Measurements from ENCODE around the gene SPATA24. TPM values are rescaled to one million over a fixed set of nuclear protein-coding genes. Genes with fewer than 3 reads are reported as not detected.

The SPATA24 gene
- total RNA-seq, 2 donors from 2014 or later: 2.9 to 3.9 TPM

- no peaks in the 10 kb centered on the region for H3K36me3 ChIP-seq
- DNase-seq: peak; percentile 62
- H3K4me3 ChIP-seq: peak overlapping the region; percentile 53
- no peak overlapping the region for H3K27ac ChIP-seq
- peak overlapping the region; percentile 51 to 52 for H3K9ac ChIP-seq (ENCODE audit: low read depth in 2 of 2, low read length in 2 of 2)
- peaks cover 13% of the 10 kb centered on the region for H3K4me1 ChIP-seq
- TF ChIP-seq CTCF (IDR thresholded peaks at IDR 0.05): no peak
- peaks cover 6% of the 10 kb centered on the region for H3K27me3 ChIP-seq
- intact Hi-C loops (cut with DNase I): loop anchor here (5.0 to 10.0 kb wide), 2 partner anchors 52 to 99 kb away; partner anchors contain the start of genes MATR3 and PAIP2
- H3K9me3 ChIP-seq: no peaks in the 10 kb centered on the region
Observed at GRCh38 chr5:139394123-139394653, 9.7 kb downstream of the SPATA24 start.

- no peak for TF ChIP-seq CTCF (IDR thresholded peaks at IDR 0.05)
- no peaks in the 10 kb centered on the region for H3K36me3 ChIP-seq
- DNase-seq: no peak
- H3K4me3 ChIP-seq: peak overlapping the region; percentile 53
- no peaks in the 10 kb centered on the region for H3K9me3 ChIP-seq
- H3K27me3 ChIP-seq: peaks cover 6% of the 10 kb centered on the region
- peak overlapping the region; percentile 51 to 52 for H3K9ac ChIP-seq (ENCODE audit: low read depth in 2 of 2, low read length in 2 of 2)
- intact Hi-C loops (cut with DNase I): loop anchor here (5.0 to 10.0 kb wide), 2 partner anchors 51 to 99 kb away; partner anchors contain the start of genes MATR3 and PAIP2
- H3K4me1 ChIP-seq: peaks cover 13% of the 10 kb centered on the region
- no peak overlapping the region for H3K27ac ChIP-seq
Observed at GRCh38 chr5:139393497-139394122, 10.3 kb downstream of the SPATA24 start.

- Histone ChIP-seq H3K27ac (peak overlapping the region; percentile 83), H3K4me3 (peak overlapping the region; percentile 53), H3K4me1 (peaks cover 14% of the 10 kb centered on the region), H3K36me3 (no peaks in the 10 kb centered on the region), H3K27me3 (peaks cover 6% of the 10 kb centered on the region), H3K9me3 (no peaks in the 10 kb centered on the region), H3K9ac (ENCODE audit: low read depth in 2 of 2, low read length in 2 of 2) (peak overlapping the region; percentile 51 to 61)
- peak; percentile 82 for DNase-seq
- TF ChIP-seq CTCF (IDR thresholded peaks at IDR 0.05): peak; percentile 74
- intact Hi-C loops (cut with DNase I): loop anchor here (5.0 to 10.0 kb wide), 2 partner anchors 51 to 98 kb away; partner anchors contain the start of genes MATR3 and PAIP2
Observed at GRCh38 chr5:139392678-139393496, 11.0 kb downstream of the SPATA24 start.

- Histone ChIP-seq H3K36me3 (no peaks in the 10 kb centered on the region), H3K4me1 (peaks cover 19% of the 10 kb centered on the region), H3K4me3 (peak overlapping the region; percentile 53), H3K27me3 (peaks cover 6% of the 10 kb centered on the region), H3K9me3 (no peaks in the 10 kb centered on the region), H3K9ac (ENCODE audit: low read depth in 2 of 2, low read length in 2 of 2) (peak overlapping the region; percentile 61 to 69), H3K27ac (peak overlapping the region; percentile 83)
- no peak for TF ChIP-seq CTCF (IDR thresholded peaks at IDR 0.05)
- intact Hi-C loops (cut with DNase I): loop anchor here (5.0 to 10.0 kb wide), 2 partner anchors 50 to 98 kb away; partner anchors contain the start of genes MATR3 and PAIP2
- no peak for DNase-seq
Observed at GRCh38 chr5:139392324-139392677, 11.6 kb downstream of the SPATA24 start.

GRCh38 chr5:139391570-139392323, 12.1 kb downstream of the SPATA24 start:
- Histone ChIP-seq H3K4me1 (peaks cover 19% of the 10 kb centered on the region), H3K9ac (ENCODE audit: low read depth in 2 of 2, low read length in 2 of 2) (peak overlapping the region; percentile 61 to 69), H3K4me3 (peak overlapping the region; percentile 53), H3K36me3 (no peaks in the 10 kb centered on the region), H3K9me3 (no peaks in the 10 kb centered on the region), H3K27me3 (peaks cover 6% of the 10 kb centered on the region), H3K27ac (peak overlapping the region; percentile 83)
- intact Hi-C loops (cut with DNase I): loop anchor here (5.0 to 10.0 kb wide), 2 partner anchors 49 to 97 kb away; partner anchors contain the start of genes MATR3 and PAIP2
- DNase-seq: peak; percentile 85
- no peak for TF ChIP-seq CTCF (IDR thresholded peaks at IDR 0.05)

Data from colonic mucosa (tissue), 4 donors.